M059J (cell line): ENCODE data around the gene PHF23. TPM values are rescaled to one million over a fixed set of nuclear protein-coding genes. Genes with fewer than 3 reads are reported as not detected.
A peak's percentile ranks its signal among the peaks of the same experiment; 100 is the strongest.
"Not testable (repeated sequence)": the region's sequence is repeated elsewhere in the genome, so short reads cannot be mapped to it uniquely, and the experiment has no call there.

ENCODE experiments used
- DNase-seq: peaks from one replicate; pipeline ENCODE4 v3.0.0-alpha.2; 2012; ENCODE audit warnings: low read depth
- total RNA-seq: library from RNA; depleted of rRNA; stranded (reverse); fragments of >200 nt; shearing (Covaris generic); gene quantifications from 2 replicates; pipeline ENCODE4 v1.2.3, GENCODE V29; 2014

PHF23 gene
- total RNA-seq, 1 experiment from 2014 or later = 49.6 TPM

DNA sequence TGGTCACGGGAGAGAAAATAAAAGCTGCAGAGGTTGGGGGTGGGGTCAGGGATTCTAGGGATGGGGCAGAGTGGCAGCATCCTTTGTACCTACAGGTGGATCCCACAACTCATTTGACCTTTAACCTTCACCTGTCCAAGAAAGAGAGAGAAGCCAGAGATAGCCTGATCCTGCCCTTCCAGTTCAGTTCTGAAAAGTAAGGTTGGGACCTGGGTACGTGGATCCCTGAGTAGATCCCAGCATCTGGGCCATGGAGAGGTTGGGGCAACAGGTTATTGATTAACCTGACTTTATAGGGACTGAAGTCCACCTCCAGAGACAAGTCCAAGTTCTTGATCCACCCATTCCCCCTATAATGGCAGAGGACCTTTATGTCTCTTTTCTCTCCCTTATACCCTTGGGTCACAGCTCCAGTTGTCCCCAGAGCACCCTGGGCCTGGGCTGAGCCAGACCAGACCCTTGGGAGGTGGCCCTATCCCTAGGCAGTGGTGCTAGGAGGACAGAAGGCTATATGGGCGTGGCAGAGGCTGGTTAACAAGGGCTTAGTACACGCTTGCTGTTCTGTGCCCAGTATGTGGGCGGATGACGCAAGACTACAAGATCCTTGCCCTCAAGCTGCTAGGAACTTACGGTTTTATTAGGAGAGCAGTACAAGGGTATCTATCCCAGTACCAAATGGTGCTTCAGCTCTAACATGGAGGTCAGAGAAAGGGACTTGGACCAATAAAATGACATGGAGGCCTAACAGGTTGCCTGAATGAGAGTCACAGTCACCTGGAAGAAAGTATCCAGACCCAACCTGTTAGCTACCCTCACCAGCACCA lies 19.7 kb upstream of the PHF23 start:
- no peak for DNase-seq

DNA sequence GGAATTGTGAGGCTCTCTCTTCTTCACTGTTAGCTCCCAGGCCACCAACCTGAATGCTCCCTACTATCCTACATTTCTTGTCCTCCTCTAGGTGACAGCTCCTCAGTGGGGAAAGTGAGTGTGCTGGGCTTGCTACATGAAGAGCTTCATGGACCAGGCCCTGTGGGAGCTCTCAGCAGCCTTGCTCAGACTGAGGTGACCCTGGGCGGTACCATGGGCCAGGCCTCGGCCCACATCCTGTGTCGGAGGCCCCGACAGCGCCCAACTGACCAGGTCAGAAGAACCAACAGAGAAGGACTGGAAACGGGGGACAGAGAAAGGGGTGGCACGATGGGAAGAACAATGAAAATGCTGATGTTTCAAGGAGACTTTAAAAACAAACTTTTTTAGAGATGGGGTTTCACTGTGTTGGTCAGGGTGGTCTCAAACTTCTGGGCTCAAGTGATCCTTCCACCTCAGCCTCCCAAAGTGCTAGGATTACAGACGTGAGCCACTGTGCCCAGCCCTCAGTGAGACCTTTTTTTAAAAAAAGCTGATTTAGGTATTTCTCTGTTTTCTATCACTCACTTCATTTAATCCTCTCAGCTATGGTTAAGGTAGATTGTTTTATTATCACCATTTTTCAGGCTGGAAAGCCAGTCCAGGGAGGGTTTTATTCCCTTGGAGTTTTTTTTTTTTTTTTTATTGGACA lies 17.7 kb upstream of the PHF23 start:
- DNase-seq = no peak

DNA sequence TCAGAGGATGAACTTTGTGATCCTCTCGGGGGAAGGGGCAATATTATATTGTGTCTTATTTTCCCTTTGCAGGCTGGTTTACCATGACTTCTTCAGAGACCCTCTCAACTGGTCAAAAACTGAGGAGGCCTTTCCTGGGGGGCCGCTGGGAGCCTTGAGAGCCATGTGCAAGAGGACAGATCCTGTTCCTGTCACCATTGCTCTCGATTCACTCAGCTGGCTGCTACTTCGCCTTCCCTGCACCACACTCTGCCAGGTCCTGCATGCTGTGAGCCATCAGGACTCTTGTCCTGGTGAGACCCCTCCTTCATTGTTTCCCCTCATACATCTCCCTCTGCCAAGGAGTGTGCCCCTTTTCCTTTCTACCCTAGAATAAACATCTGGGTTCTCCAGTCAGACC lies 15.3 kb upstream of the PHF23 start:
- DNase-seq = no peak

DNA sequence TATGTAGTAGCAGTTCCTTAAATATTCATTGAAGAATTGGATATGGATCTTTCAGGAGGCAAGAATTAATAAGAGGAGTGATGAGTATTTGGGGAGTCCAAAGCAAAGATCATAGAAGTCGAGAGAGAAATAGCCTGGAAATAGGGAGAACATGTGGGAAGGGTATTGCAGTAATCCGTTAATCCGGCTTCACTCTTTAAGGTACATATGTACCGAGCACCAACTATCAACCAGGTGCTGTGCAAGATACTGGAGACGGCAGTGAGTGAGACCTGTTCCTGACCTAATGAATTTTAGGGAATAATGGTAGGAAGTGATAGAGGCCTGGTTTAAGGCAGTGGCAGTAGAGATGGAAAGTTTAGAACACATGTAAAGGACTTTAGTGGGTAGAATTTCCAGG lies 13.8 kb upstream of the PHF23 start:
- DNase-seq = no peak

DNA sequence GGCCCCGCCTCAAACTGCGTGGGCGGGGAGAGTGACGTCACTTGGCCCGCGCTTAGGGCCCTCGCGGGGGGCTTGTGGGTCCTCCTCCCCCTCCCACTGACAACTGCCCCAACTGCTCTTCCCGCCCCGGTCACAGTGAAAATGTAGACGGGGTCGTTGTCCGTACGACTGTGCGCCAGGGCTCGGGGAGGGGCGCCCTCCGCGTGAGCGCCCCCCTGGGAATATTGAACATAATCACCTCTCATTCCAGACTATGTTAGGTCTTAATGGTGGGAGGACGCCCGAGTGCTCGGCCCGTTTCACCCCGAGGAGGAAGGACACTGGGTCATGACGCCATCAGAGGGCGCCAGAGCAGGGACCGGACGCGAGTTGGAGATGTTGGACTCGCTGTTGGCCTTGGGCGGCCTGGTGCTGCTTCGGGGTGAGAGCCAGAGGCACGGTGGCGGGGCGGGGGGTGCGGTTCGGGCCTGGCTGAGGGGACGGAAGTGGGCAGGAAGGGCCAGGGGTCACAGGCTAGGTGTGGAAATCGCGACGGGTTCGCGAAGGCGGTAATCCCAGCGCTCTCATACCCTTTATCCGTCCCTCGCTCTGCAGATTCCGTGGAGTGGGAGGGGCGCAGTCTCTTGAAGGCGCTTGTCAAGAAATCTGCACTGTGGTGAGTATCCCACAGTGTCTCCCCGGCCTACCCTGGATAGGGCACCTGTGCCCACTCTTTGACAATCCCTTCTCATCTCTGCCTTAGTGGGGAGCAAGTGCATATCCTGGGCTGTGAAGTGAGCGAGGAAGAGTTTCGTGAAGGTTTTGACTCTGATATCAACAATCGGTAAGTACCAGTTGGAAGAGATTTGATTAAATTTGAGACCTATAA lies 13.2 kb upstream of the PHF23 start, which contains the start of gene ELP5:
TSS of gene ELP5 (plus strand) at position 40 of the 868 bp plus-strand sequence. CDS start at position 376, 336 bp downstream.
- DNase-seq = peak; percentile 92

DNA sequence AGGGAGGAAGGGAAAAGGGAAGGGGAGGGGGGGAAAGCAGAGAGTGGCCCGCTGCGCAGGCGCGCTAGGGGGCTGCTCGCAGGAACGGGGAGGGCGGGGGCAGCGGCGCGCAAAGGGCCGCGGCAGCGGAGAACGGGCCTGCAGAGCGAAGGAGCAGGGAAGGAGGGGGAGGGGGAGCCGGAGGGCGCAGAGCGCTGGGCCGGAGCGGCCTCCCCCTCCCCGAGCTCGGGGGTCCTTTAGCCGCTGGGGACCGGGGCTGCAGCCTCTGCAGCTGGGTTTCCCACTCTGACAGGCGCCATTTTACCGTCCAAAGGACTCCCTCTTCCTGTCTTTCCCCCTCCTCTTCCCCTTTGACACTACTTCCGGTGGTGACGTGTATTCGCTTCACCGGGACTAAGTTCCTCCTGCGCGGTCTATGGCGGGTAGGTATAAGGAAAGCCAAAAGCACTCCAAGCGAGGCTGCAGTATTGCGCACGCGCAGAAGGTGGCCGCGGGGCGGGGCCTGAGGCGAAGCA lies 12.5 kb upstream of the PHF23 start, which contains the start of gene CTDNEP1:
TSS of gene CTDNEP1 (minus strand) at position 74 of the 515 bp plus-strand sequence. CDS start 438 bp downstream, outside the sequence.
- DNase-seq = peak; percentile 99

DNA sequence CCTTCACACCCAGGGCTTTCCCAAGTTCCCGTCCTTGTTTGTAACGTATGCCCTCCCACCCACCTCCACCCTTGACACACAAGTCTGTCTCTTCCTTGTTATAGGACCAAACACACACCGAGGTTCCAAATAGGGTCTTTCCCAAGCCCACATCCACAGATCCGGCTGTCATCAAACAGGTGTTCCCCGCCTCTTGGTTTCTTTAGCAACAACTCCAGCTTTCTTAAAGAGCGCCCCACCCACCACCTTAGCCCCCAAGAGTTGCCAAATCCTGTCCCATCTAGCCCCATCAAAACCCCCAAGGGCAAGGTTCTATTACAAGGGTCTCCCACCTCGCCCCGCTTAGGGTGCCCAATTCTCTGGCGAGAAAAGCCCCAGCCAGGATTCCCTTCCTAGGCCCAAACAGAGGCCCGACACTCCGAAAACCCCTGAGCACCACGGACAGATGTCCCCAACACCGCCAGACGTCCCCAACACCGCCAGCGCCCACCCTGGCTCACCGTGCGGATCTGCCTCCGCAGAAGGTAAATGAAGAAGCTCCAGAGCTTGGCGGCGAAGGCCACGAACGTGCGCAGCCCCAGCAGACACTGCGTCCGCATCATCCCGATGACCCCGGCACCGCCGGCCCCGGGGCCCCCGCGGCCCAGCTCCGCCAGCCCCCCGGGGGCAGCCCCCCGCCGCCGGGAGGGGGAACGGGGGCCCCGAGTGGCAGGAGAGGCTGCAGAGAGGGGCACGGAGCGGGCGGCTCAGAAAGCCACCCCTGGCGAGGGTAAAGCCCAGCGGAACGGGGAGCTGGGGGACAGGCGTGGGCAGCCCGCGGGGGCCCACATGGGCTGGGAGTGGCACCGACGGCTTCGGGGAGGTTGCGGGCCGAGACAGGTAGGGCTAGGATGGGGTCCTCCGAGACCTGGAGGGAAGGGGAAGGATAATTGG lies 11.7 kb upstream of the PHF23 start:
- DNase-seq = no peak

DNA sequence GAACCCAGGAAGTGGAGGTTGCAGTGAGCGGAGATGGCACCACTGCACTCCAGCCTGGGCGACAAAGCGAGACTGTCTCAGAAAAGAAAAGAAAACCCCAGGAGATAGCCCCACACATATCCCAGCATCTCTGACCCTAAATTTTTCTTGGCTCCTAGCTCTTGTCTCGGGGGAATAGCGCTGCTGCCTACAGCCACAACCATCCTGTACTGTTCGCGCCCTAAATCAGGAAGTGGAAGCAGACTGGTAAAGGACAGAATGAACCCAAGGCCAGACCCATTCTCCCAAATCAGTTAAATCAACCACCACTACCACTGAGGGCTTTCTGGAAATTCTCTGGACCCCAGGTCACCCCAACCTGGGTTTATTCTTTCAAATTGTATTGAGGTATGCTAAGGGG lies 10.6 kb upstream of the PHF23 start:
- DNase-seq = no peak

DNA sequence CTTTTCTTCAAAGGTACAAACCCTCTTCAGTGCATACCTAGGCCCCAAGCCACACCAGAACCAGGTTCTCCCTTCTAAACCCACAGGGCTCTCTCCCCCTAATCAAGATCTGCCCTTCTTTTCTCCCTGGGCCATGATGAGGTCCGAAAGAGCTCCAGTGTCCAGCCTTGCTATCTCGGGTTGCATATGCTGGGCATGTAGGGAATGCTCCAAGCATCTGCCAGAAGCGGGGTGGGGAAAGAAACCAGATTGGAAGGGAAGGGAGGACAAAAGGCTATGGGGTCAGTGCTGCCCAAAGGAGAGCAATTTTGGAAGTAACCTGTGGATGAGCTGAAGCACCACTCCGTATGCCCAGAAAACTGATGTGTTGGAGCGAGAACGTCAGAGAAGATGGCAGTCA lies 10.0 kb upstream of the PHF23 start:
- no peak for DNase-seq

DNA sequence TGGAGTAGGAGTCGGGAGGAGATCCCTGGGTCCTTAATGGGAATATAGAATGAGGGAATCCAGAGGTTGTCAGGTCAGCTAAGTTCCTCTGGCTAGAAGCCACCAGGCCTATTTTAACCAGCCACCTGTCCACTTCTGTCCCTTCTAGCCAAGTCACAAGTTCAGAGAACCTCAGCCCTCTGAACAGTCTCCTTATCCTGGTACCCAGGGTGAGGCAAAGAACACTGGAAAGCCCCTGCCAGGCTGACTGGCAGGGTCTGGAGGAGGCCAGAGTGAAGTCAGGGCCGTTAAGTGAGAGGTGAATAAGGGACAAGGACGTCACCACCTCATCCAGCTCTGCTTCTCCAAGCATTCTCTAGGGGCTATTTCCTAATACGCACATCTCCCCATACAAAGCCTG lies 9.5 kb upstream of the PHF23 start:
- DNase-seq = no peak

DNA sequence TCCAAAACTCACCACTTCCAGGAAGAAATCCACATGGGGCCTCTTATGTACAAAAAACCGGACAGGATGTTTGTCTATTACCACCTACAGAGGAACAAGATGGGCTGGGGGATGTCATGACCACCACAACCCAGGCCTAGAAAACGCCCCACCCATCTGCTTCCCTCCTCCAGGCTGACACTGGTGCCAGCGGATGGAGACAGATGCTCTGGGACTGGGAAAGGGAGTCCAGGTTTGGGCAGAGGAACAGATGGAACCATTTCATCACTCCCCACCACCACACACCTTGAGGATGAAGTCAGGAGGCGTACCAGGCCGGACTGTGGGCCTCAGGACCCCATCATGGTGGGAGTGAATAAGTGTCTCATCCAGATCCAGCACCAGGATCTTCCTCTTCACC lies 7.5 kb upstream of the PHF23 start:
- DNase-seq = no peak

DNA sequence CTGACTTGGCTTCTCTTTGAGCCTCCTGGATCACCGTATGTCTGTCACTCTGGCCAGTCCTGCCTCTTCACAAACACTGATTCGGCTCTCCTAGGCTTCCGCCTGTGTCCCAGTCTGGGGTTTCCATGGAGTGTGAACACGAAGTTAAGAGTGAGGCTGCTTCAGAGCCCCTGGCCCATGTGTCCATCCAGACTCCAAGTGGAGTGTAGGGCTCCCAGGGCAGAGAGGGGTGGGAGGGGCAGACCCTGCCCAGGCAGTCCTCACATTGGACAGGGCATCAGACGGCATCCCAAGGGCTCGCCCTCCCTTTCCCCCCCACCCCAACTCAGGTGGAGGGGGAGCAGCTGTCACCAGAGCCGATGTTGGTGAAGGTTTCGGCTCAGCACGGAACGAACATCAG lies 4.6 kb upstream of the PHF23 start:
- not testable (repeated sequence) for DNase-seq

DNA sequence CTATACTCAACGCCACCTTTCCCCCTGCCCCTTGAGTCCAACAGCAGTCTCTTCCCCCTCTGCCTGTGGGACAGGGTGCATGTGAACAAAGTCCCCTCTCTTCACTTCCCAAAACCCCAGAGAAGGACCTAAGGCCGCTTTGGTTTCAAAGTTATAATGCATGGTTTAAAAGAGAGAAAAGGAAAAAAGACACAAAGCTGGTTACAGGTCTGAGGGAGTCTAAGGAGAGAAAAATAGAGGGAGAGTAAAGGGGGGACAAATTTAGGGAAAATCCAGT lies 4.1 kb upstream of the PHF23 start:
- no peak for DNase-seq

DNA sequence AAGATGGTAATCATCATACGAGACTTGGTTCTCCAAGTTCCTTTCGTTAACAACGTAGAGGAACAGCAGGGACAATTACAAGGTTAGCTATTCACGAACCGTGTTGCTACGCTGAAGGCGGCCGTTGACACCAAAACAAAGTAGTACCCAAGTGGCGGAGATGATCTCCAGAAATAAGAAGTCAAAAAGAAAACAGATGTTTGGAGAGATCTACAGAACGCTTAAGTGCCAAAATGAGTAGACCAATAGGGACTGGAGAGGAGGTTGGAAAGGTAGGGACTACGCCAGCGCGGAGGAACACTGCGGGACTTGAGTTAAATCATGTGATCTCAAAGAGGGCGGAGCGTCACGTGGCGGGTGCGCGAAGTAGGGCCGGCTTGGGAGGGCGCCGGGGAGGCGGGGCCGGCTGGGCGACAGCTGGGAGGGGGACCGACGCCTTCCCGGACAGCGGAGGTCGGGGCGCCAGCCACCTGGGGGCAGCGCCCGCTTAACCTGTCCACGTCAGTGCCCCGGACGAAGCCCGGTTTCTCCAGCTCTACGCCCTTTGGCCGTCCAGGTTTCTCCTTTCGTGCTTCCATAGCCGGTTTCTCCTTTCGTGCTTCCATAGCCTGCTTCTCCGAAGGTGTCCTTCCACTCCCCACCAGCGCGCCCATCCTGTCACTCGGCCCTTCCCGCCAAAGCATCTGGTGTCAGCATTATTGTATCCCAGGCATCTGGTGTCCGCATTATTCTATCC lies 3.6 kb upstream of the PHF23 start:
- peak; percentile 89 for DNase-seq

DNA sequence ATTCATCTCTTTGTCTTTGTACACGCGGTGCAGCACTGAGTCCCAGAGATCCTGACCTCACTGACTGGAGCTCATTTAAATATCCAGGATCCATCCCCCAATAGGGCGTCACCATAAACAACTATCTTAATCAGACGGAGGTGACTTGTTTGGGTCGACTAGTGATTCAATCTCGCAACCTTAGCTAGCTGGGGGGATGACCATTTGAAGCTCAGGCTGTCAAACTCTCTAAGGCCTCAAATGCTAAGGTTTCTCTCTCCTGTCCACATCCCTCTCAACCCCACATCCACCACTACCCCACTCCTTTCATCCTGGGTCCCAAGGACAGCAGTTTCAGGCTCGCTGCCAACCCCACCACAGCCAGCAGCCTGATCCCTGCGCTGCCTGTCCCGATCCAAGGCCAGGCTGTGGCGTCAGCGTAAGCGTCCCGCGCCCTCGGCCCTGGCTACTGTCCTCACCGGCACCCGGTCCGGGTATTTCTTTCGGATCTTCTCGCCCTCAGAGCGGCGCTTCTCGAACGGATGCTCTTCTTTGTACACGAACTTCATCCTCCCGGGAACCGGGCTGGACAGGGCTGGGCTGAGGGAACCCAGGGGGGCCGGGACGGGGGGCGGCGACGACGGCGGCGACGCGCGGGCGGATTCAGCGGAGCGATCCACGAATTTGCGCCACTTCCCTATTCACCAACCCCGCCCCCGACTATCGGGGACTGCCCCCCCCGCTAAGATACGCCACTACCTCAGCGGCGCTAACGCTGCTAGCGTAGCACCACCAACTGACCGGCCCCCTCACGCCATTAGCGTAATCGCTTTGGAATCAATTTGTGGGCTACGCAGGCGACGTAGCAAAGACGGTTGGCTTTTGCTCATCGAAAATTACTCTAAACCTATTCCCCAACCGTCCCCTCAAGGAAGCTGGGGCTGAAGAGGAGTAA lies 2.8 kb upstream of the PHF23 start, which contains the start of gene GABARAP:
TSS of gene GABARAP (minus strand) at position 667 of the 934 bp plus-strand sequence. CDS start at position 548, 119 bp downstream.
- DNase-seq = peak; percentile 83

DNA sequence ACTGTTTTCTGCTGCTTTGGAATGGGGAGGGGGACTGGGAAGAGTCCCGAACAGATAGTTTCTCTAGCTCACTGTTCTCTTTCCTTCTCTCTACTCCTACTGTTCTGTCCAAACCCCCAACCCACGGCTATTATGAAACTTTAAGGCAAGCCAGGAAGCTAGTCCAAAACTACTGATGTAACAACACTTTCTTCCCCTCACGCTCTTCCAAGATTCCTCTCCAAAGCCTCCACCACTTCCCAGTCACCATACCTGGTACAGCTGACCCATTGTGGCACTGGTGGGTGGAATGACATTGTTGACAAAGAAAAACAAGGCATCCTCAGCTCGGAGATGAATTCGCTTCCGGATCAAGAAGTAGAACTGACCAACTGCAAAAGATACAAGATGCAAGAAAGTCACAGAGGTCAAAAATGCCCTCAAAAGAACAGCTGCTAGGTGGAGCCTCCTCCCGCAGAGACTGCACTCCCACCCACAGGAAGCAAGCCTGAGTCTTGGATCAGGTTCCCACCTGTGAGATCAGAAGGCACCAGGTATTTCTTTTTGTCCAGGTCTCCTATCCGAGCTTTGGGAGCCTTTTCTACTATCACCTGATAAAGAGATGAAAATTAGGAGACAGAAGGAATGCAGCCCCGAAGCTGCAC lies 2.0 kb upstream of the PHF23 start:
- DNase-seq = no peak

DNA sequence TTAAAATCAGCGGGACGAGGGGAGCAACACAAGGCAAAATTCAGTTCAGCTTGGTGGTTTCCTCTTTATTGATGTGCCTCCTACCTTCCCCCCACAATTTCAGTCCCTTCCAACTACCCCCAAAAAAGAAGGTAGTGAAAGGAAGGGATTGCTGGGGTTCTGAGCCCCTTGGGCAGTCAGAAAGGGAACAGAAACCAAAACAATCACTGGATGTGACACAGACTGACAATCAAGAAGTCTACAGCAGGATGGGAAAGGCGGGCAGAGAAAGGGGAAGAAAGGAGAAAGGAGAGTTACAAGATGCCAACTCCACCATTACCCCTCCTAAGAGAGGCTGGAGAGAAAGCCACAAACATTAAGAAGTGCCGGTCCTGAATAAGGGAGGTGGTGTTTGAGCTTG lies 1.1 kb upstream of the PHF23 start:
- DNase-seq = no peak

DNA sequence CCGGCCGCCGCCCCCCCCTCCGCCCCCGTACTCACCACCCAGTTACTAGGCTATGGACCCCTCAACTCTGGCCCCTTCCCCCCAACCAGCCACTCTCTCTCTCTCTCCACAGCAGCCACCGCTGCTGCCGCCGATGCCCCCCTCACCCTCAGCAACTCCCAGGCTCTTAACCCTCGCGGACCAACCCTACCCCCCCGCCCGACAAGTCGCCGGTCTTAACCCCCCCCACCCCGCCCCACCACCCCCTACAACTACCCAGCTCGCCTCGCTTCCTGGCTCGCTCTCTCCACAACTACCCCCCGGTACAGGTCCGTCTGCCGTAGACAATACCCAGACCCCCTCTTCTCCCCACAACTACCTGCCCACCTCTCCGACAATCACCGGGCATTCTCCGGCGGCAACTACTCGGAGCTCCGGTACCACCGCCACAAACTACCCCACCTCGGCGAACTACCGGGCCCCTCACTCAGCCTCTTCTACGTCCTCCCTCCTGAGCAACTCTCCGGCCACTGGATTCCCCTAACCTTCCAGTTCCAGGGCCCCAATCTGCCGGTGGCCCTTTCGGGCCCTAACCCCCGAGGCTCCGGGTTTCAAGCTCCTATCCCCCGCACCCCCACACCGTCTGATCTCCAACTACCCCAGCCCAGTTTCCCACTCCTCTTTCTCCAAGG lies 702 bp downstream of the PHF23 start:
- DNase-seq = peak; percentile 38
